A673 (cell line): Measurements from ENCODE around the gene DNHD1.

Experiments
- CTCF ChIP-seq: fragments of 300-800, 200-600 bp; sonication (generic); conservative IDR thresholded peaks from 2 replicates; pipeline ENCODE4 v1.5.1; 2017; ENCODE audit warnings: low read depth, mild to moderate bottlenecking, antibody characterized with exemption, low read length, moderate library complexity, mixed read lengths
- EZH2 ChIP-seq: fragments of 200-600 bp; sonication (generic); IDR thresholded peaks from 2 replicates; pipeline ENCODE4 v1.6.1; 2017; ENCODE audit warnings: borderline replicate concordance, low read depth, mild to moderate bottlenecking, mixed read lengths, antibody characterized with exemption, low read length; ENCODE audit not compliant: poor library complexity, severe bottlenecking

GRCh38 chr11:6608726-6609501, 111.8 kb downstream of the DNHD1 start:
- TF ChIP-seq CTCF: no peak
- no peak for TF ChIP-seq EZH2
